MM.1S (cell line): ENCODE measurements around the gene LRMDA.

Source experiments
- CTCF ChIP-seq: fragments of 300-600 bp; sonication (generic); IDR thresholded peaks from 2 replicates; pipeline ENCODE4 v1.5.1; 2016; ENCODE audit warnings: antibody characterized with exemption, low read length, mixed read lengths
- EZH2phosphoT487 ChIP-seq: fragments of 300-600 bp; sonication (generic); IDR thresholded peaks from 2 replicates; pipeline ENCODE4 v1.6.1; 2018; ENCODE audit warnings: antibody characterized with exemption, low read length

GRCh38 chr10:75605096-75605495 is 173.7 kb downstream of the LRMDA start:
- no peak for TF ChIP-seq CTCF
- TF ChIP-seq EZH2phosphoT487, result no peak
